WTC11 (cell line): Measurements from ENCODE around the gene TRIM65. TPM values are rescaled to one million over a fixed set of nuclear protein-coding genes. Genes with fewer than 3 reads are reported as not detected.

ENCODE experiments used
- ATAC-seq: fragments of 200-7000 bp; cut with Tn5 transposase; 2 replicates; pipeline ENCODE4 v1.10.0; 2021; ENCODE audit warnings: mild to moderate bottlenecking, moderate library complexity
- CTCF ChIA-PET: fragments of 300-600 bp; sonication (Branson Sonifier 250); formaldehyde crosslinking; loops from one replicate; lab custom pipeline; 2021; ENCODE audit warnings: antibody characterized with exemption; lab: Charles Lee
- POLR2A ChIA-PET: fragments of 350-600 bp; sonication (Branson Sonifier 250); formaldehyde crosslinking; loops from one replicate; lab custom pipeline; 2021; ENCODE audit warnings: antibody characterized with exemption; lab: Charles Lee
- DNase-seq: peaks from one replicate; pipeline ENCODE4 v3.0.0; 2021; ENCODE audit warnings: low spot score
- H3K27ac Mint-ChIP-seq: 2 replicates; pipeline ENCODE4 v1.8.0; 2021; ENCODE audit warnings: mixed read lengths
- H3K27me3 Mint-ChIP-seq: 2 replicates; pipeline ENCODE4 v1.8.0; 2021; ENCODE audit warnings: low read depth, mild to moderate bottlenecking, moderate library complexity, mixed read lengths
- H3K36me3 Mint-ChIP-seq: 2 replicates; pipeline ENCODE4 v1.8.0; 2021; ENCODE audit warnings: mixed read lengths
- H3K4me1 Mint-ChIP-seq: 2 replicates; pipeline ENCODE4 v1.8.0; 2022; ENCODE audit warnings: mixed read lengths
- H3K4me3 Mint-ChIP-seq: 2 replicates; pipeline ENCODE4 v1.8.0; 2021; ENCODE audit warnings: mild to moderate bottlenecking, moderate library complexity, mixed read lengths
- H3K9me3 Mint-ChIP-seq: 2 replicates; pipeline ENCODE4 v1.8.0; 2021; ENCODE audit warnings: mixed read lengths
- ARID4B ChIP-seq: sonication (generic); formaldehyde crosslinking; IDR thresholded peaks from 2 replicates; pipeline ENCODE4 v1.8.0; 2023; ENCODE audit warnings: missing genetic modification reagents, mild to moderate bottlenecking, borderline replicate concordance
- ATF6 ChIP-seq: sonication (generic); formaldehyde crosslinking; IDR thresholded peaks from 2 replicates; pipeline ENCODE4 v1.8.1; 2023; ENCODE audit warnings: mild to moderate bottlenecking, missing genetic modification reagents
- EMX1 ChIP-seq: fragments of 250-450 bp; sonication (Bioruptor Pico); IDR thresholded peaks from 2 replicates; pipeline ENCODE4 v1.8.0; 2021; ENCODE audit warnings: mild to moderate bottlenecking
- HMGXB4 ChIP-seq: sonication (generic); formaldehyde crosslinking; IDR thresholded peaks from 2 replicates; pipeline ENCODE4 v1.8.1; 2023; ENCODE audit warnings: mild to moderate bottlenecking, moderate library complexity, missing genetic modification reagents
- NFYB ChIP-seq: sonication (generic); formaldehyde crosslinking; conservative IDR thresholded peaks from 2 replicates; pipeline ENCODE4 v1.8.0; 2022; ENCODE audit warnings: low read depth, missing genetic modification reagents
- PRDM15 ChIP-seq: sonication (generic); formaldehyde crosslinking; IDR thresholded peaks from 2 replicates; pipeline ENCODE4 v1.8.0; 2022; ENCODE audit warnings: missing genetic modification reagents
- PREB ChIP-seq: sonication (generic); formaldehyde crosslinking; IDR thresholded peaks from 2 replicates; pipeline ENCODE4 v1.8.1; 2022; ENCODE audit warnings: mild to moderate bottlenecking, missing genetic modification reagents, moderate library complexity, borderline replicate concordance
- RELA ChIP-seq: sonication (generic); formaldehyde crosslinking; IDR thresholded peaks from 2 replicates; pipeline ENCODE4 v1.8.1; 2022; ENCODE audit warnings: missing genetic modification reagents, mild to moderate bottlenecking, borderline replicate concordance
- total RNA-seq: library from RNA; stranded (reverse); gene quantifications from 3 replicates; pipeline ENCODE4 v1.2.3, GENCODE V29; 2021
- TF ChIP-seq, protein P1 (sequence below): sonication (generic); formaldehyde crosslinking; IDR thresholded peaks from 2 replicates; pipeline ENCODE4 v1.8.0; 2023; ENCODE audit warnings: missing genetic modification reagents
- TF ChIP-seq, protein P2 (sequence below): fragments of 250-450 bp; sonication (Bioruptor Pico); IDR thresholded peaks from 2 replicates; pipeline ENCODE4 v1.9.0; 2021; ENCODE audit warnings: mild to moderate bottlenecking
- TF ChIP-seq, protein P3 (sequence below): fragments of 250-450 bp; sonication (Bioruptor Pico); conservative IDR thresholded peaks from 2 replicates; pipeline ENCODE4 v1.9.0; 2021; ENCODE audit warnings: mild to moderate bottlenecking
- TF ChIP-seq, protein P4 (sequence below): sonication (generic); formaldehyde crosslinking; IDR thresholded peaks from 2 replicates; pipeline ENCODE4 v1.8.1; 2022; ENCODE audit warnings: low read depth, mild to moderate bottlenecking, moderate library complexity, missing genetic modification reagents, borderline replicate concordance

The TRIM65 gene
- total RNA-seq, 1 experiment from 2014 or later, result 56.4 TPM

DNA sequence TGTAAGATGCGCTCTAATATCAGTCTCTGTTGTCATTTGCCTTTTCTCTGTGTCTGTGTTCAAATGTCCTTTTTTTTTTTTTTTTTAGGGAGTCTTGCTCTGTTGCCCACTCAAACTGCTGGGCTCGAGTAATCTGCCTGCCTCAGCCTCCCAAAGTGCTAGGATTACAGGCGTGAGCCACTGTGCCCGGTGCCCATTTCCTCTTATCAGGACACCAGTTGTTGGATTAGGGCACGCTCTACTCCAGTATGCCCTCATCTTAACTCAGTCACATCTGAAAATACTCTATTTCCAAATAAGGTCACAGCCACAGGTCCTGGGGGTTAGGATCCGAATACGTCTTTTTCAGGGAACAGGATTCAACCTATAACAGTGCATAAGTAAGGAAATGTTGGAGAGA is 16.5 kb downstream of the TRIM65 start:
- Mint-ChIP-seq H3K9me3 (no peaks in the 10 kb centered on the region), H3K4me1 (peaks cover 17% of the 10 kb centered on the region), H3K4me3 (no peak overlapping the region), H3K36me3 (no peaks in the 10 kb centered on the region), H3K27ac (no peak overlapping the region), H3K27me3 (peaks cover 39% of the 10 kb centered on the region)
- DNase-seq (no peak), ATAC-seq (no peak)
- TF ChIP-seq ATF6 (CRISPR knock-in tag) (no peak), EMX1 (CRISPR knock-in tag) (no peak)
- ChIA-PET CTCF (interaction anchor here (1.5 to 6.1 kb wide), 4 partner anchors 15 to 120 kb away, joined by 3 to 71 read pairs (median 36); partner anchors contain the start of genes CDK3, TRIM65 and WBP2), POLR2A (no interaction called here)

DNA sequence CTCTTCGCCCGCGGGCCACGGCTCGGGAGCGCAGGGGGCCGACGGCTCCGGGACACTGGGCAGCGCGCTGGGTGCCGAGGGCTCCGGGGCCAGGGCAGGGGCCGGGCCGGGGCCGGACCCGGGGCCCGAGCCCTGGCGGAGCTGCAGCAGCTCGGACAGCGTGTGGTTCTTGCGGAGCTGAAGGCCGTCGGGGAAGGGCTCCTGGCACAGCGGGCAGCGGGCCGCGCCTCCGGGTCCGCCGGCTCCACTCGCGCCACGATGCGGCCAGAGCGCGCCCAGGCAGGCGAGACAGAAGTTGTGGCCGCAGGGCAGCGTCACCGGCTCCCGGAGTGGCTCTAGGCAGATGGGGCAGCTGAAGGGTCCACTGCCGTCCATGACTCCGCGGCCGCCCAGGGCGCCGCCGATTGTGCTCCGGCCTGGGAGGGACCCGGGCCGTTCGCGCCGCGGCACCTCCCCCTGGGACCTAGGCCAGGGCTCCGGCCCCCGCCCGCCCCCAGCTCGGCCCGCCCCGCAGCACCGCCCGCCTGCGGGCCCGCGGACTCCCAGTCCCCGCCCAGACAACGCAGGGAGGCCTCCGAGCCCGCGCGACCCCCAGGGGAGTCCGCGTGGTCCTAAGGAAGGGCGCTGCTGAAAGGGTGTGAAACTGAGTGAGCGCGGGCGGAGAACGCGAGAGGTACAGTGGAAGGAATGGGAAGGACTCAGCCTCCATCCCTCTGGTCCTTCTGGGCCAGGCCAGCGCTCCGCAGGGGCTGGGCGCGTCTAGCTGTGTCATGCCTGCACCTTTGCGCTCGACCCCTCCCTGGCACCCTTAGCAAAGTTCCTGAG is 18.4 kb downstream of the TRIM65 start, which contains the start of gene TRIM47:
Gene TRIM47 (minus strand): TSS at position 408 of the 825 bp plus-strand sequence. CDS start 33 bp downstream, at position 375.
- ChIA-PET CTCF (interaction anchor here (0.5 to 6.1 kb wide), 29 partner anchors 9 to 706 kb away, joined by 3 to 71 read pairs (median 3); partner anchors contain the start of genes CDK3, GALK1, MRPL38 and TMEM94), POLR2A (interaction anchor here (0.6 to 3.5 kb wide), 4 partner anchors 12 to 366 kb away, joined by 3 to 16 read pairs (median 4); partner anchors contain the start of genes TRIM65 and WBP2)
- Mint-ChIP-seq H3K4me3 (peak within 1 kb of the TSS; percentile 77), H3K27me3 (peaks cover 39% of the 10 kb centered on the region), H3K27ac (no peak within 1 kb of the TSS), H3K9me3 (no peaks in the 10 kb centered on the region), H3K4me1 (peaks cover 17% of the 10 kb centered on the region), H3K36me3 (no peaks in the 10 kb centered on the region)
- DNase-seq (peak; percentile 53), ATAC-seq (peak; percentile 9)
- TF ChIP-seq, protein P1, sequence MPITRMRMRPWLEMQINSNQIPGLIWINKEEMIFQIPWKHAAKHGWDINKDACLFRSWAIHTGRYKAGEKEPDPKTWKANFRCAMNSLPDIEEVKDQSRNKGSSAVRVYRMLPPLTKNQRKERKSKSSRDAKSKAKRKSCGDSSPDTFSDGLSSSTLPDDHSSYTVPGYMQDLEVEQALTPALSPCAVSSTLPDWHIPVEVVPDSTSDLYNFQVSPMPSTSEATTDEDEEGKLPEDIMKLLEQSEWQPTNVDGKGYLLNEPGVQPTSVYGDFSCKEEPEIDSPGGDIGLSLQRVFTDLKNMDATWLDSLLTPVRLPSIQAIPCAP (CRISPR knock-in tag), result no peak
- TF ChIP-seq, protein P2, sequence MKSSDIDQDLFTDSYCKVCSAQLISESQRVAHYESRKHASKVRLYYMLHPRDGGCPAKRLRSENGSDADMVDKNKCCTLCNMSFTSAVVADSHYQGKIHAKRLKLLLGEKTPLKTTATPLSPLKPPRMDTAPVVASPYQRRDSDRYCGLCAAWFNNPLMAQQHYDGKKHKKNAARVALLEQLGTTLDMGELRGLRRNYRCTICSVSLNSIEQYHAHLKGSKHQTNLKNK, result no peak
- 0 out of 2 replicates have a peak, but pooled peaks have one; percentile 12 for TF ChIP-seq NFYB
- no peak for TF ChIP-seq PREB (CRISPR knock-in tag)
- peak; percentile 61 for TF ChIP-seq PRDM15
- TF ChIP-seq ARID4B (CRISPR knock-in tag), result 0 out of 2 replicates have a peak, but pooled peaks have one; percentile 33
- TF ChIP-seq, protein P3, sequence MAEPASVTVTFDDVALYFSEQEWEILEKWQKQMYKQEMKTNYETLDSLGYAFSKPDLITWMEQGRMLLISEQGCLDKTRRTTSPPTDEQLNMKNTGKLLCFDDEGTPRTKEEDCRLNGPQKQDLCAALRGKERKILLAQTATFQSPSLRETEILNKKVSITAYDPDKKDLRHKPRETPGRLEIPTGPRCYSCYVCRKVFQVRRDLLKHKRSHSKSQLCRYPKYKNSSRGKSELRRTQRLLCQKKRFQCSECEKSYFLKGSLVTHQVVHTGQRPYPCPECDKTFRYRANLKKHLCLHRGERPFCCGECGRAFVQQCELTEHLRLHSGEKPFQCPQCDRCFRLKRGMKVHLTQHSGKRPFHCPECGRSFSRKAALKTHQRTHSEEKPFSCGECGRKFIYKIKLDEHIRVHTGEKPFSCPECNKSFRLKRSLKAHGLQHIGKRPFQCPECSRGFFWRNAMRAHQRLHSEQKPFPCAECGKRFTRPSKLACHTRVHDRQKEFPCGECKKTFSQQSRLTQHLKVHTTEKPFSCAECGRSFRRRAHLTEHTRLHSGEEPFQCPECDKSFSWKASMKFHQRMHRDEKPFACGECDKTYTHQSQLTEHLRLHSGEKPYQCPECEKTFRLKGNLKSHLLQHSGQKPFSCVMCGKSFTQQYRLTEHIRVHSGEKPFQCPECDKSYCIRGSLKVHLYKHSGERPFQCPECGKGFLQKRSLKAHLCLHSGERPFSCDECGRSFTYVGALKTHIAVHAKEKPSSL (CRISPR knock-in tag), result no peak
- TF ChIP-seq EMX1 (CRISPR knock-in tag), result no peak
- TF ChIP-seq RELA (CRISPR knock-in tag), result no peak; the same call in 1 of the 2 replicates
- TF ChIP-seq, protein P4, sequence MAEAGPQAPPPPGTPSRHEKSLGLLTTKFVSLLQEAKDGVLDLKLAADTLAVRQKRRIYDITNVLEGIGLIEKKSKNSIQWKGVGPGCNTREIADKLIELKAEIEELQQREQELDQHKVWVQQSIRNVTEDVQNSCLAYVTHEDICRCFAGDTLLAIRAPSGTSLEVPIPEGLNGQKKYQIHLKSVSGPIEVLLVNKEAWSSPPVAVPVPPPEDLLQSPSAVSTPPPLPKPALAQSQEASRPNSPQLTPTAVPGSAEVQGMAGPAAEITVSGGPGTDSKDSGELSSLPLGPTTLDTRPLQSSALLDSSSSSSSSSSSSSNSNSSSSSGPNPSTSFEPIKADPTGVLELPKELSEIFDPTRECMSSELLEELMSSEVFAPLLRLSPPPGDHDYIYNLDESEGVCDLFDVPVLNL (CRISPR knock-in tag), result no peak
- TF ChIP-seq HMGXB4, result peak; percentile 6; the same call in 1 of the 2 replicates
